ENCODE data around the gene ATG16L2.

The ATG16L2 gene

DNA sequence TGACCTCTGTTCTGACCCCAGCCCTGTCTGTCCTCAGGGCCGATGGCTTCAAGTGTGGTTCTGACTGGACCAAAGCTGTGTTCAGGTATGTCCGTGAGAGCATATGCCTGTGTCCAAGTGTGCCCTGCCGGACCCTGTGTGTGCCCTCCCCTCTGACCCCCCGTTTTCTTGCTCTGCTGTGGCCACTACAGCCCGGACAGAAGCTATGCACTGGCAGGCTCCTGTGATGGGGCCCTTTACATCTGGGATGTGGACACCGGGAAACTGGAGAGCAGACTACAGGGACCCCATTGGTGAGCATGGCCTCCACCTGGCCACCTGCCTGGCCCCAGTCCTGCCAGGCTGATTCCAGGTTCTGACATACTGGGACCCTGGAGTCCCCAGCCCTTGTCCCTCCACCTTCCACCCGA, 14.5 kb downstream of the ATG16L2 start:
- no peaks in the 10 kb centered on the region for H3K9me3 ChIP-seq (replicated peaks in 1 of 11)
- H3K9ac ChIP-seq, result peak overlapping the region in 7 of 11 experiments; percentile 2 to 65 (median 21); a peak in 10 of 22 replicates
- peak overlapping the region in 9 of 11 experiments; percentile 3 to 79 (median 67); a peak in 13 of 22 replicates for H3K27ac ChIP-seq
- no peaks in the 10 kb centered on the region for H3K27me3 ChIP-seq
- peaks cover 0 to 100% (median 9%) of the 10 kb centered on the region in 11 experiments; a peak in 13 of 22 replicates for H4K20me1 ChIP-seq
- peaks cover 44 to 97% (median 67%) of the 10 kb centered on the region in 11 experiments for H3K36me3 ChIP-seq
- H3K4me3 ChIP-seq, result no peak overlapping the region
- TF ChIP-seq Cebpa-rat (IDR thresholded peaks at IDR 0.05), result no peak
- H3K4me1 ChIP-seq, result peaks cover 17 to 84% (median 48%) of the 10 kb centered on the region in 10 experiments
- H3K4me2 ChIP-seq, result peak overlapping the region in 5 of 11 experiments; percentile 41 to 75 (median 53); a peak in 7 of 22 replicates

- Histone ChIP-seq H3K4me1 (peaks cover 12 to 84% (median 43%) of the 10 kb centered on the region in 10 experiments), H3K27ac (peak overlapping the region in 4 of 11 experiments; percentile 67 to 79 (median 75); a peak in 7 of 22 replicates), H3K4me2 (peak overlapping the region in 2 of 11 experiments; percentile 41 to 53; a peak in 4 of 22 replicates), H4K20me1 (peaks cover 0 to 100% (median 9%) of the 10 kb centered on the region in 11 experiments; a peak in 12 of 22 replicates), H3K9ac (peak overlapping the region in 1 of 11 experiments; percentile 24; a peak in 1 of 22 replicates), H3K27me3 (no peaks in the 10 kb centered on the region), H3K9me3 (replicated peaks in 1 of 11) (no peaks in the 10 kb centered on the region), H3K4me3 (no peak overlapping the region), H3K36me3 (peaks cover 44 to 95% (median 70%) of the 10 kb centered on the region in 11 experiments)
- TF ChIP-seq Cebpa-rat (IDR thresholded peaks at IDR 0.05), result no peak
These were observed 15.0 kb downstream of the ATG16L2 start for GRCh38 chr11:72829178-72829577.

- TF ChIP-seq Cebpa-rat (IDR thresholded peaks at IDR 0.05), result no peak
- no peaks in the 10 kb centered on the region for H3K9me3 ChIP-seq (replicated peaks in 1 of 11)
- H3K36me3 ChIP-seq, result peaks cover 47 to 95% (median 77%) of the 10 kb centered on the region in 11 experiments
- no peak overlapping the region for H3K4me3 ChIP-seq
- H3K4me2 ChIP-seq, result peak overlapping the region in 2 of 11 experiments; percentile 29 to 53; a peak in 2 of 22 replicates
- H4K20me1 ChIP-seq, result peaks cover 0 to 100% (median 6%) of the 10 kb centered on the region in 11 experiments; a peak in 12 of 22 replicates
- peak overlapping the region in 6 of 11 experiments; percentile 10 to 79 (median 34); a peak in 3 of 22 replicates for H3K27ac ChIP-seq
- peak overlapping the region in 4 of 11 experiments; percentile 2 to 31 (median 20); a peak in 2 of 22 replicates for H3K9ac ChIP-seq
- no peaks in the 10 kb centered on the region for H3K27me3 ChIP-seq
- H3K4me1 ChIP-seq, result peaks cover 3 to 77% (median 39%) of the 10 kb centered on the region in 10 experiments
These were observed 15.8 kb downstream of the ATG16L2 start for GRCh38 chr11:72829884-72830533.

DNA sequence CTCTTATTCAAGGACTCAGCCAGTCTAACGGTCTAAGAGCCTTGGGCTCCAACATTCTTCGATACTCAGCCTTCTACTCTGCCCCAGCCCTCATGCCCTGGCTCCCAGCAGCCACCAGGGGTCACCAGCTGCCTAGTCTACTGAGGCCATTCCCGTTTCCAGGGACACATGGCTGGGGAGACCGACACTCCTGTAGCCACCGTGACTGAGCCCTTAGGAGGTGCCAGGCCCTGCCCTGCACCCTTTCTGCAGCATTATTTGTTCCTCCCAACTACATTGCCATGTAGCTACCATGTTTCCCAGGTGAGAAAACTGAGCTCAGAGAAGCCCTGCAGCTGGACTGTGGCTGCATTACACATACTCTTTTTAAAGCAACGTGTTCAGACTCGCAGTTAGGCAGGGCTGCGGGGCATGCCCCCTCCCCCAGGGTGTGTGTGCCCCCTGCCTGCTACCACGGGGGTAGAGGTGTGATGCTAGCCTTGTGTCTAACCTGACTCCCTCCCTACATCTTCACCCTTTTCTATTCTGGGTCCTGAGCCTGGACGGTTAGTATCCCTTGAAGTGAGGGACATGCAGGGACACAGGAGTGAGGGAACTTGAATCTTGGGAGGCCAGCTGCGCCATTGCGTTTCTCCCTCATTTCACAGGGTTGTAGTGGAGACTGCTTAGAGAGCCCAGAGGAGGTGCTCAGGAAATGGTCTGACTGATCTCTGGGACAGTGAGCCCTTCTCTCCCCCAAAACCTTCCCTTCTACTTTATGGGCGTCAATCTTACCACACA, 17.5 kb downstream of the ATG16L2 start:
- Histone ChIP-seq H3K4me2 (no peak overlapping the region), H3K36me3 (peaks cover 53 to 95% (median 73%) of the 10 kb centered on the region in 11 experiments), H3K27me3 (no peaks in the 10 kb centered on the region), H4K20me1 (peaks cover 0 to 100% (median 4%) of the 10 kb centered on the region in 11 experiments; a peak in 9 of 22 replicates), H3K27ac (peak overlapping the region in 4 of 11 experiments; percentile 11 to 30 (median 22); a peak in 7 of 22 replicates), H3K9ac (peak overlapping the region in 5 of 11 experiments; percentile 5 to 50 (median 41); a peak in 4 of 22 replicates), H3K4me3 (no peak overlapping the region), H3K9me3 (replicated peaks in 1 of 11) (no peaks in the 10 kb centered on the region), H3K4me1 (peaks cover 6 to 66% (median 34%) of the 10 kb centered on the region in 10 experiments; a peak in 18 of 20 replicates)
- TF ChIP-seq Cebpa-rat (IDR thresholded peaks at IDR 0.05), result no peak

DNA sequence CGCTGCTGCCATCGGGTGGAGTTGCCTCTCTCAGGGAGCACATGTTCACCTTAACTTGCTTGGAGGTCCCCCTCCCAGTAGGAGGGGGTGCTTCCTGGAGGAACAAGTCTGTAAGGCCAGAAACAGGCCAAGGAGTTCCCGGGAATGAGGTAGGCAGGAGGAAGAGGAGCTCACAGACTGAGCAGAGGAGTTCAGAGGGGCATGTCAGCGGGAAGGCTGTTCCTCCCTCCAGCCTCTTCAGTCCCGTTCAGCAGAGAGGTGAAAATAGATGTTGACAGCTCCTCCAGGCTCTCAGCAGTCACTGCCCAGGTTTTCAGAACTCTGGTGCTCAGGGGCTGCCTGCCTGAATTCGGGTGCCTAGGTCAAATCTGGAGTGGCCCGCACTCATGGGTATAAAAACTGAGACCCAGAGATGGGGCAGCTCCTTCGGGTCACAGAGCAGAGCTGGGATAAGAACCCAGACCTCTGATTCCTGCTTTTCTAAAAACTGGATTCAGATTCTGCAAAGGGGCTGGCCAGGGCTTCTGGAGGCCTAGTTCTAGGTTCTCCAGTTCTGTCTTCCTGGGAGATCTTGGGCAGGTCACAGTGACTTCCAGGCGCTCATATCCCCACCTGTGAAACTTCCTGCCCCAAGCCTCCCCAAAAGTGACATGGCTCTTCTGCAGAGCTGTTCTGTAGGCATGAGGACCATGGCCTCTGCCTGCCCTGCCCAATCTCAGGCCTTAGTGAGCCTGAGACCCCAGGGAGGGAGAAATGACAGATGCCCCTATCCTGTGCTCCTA, 18.3 kb downstream of the ATG16L2 start:
- H3K9ac ChIP-seq, result peak overlapping the region in 5 of 11 experiments; percentile 5 to 50 (median 41); a peak in 6 of 22 replicates
- no peak overlapping the region for H3K4me3 ChIP-seq
- peaks cover 0 to 100% (median 4%) of the 10 kb centered on the region in 11 experiments; a peak in 9 of 22 replicates for H4K20me1 ChIP-seq
- H3K27ac ChIP-seq, result peak overlapping the region in 5 of 11 experiments; percentile 12 to 31 (median 28); a peak in 8 of 22 replicates
- no peaks in the 10 kb centered on the region for H3K27me3 ChIP-seq
- TF ChIP-seq Cebpa-rat (IDR thresholded peaks at IDR 0.05), result no peak
- H3K4me1 ChIP-seq, result peaks cover 11 to 61% (median 26%) of the 10 kb centered on the region in 10 experiments; a peak in 18 of 20 replicates
- no peak overlapping the region for H3K4me2 ChIP-seq
- H3K36me3 ChIP-seq, result peaks cover 53 to 95% (median 76%) of the 10 kb centered on the region in 11 experiments
- no peaks in the 10 kb centered on the region for H3K9me3 ChIP-seq (replicated peaks in 1 of 11)

GRCh38 chr11:72833083-72833733, 19.0 kb downstream of the ATG16L2 start:
- peaks cover 5 to 60% (median 20%) of the 10 kb centered on the region in 10 experiments; a peak in 18 of 20 replicates for H3K4me1 ChIP-seq
- H3K27ac ChIP-seq, result peak overlapping the region in 4 of 11 experiments; percentile 12 to 31 (median 29); a peak in 5 of 22 replicates
- no peaks in the 10 kb centered on the region for H3K9me3 ChIP-seq (replicated peaks in 1 of 11)
- peaks cover 59 to 100% (median 82%) of the 10 kb centered on the region in 11 experiments for H3K36me3 ChIP-seq
- no peak overlapping the region for H3K4me2 ChIP-seq
- no peak for TF ChIP-seq Cebpa-rat (IDR thresholded peaks at IDR 0.05)
- H3K9ac ChIP-seq, result peak overlapping the region in 5 of 11 experiments; percentile 5 to 50 (median 41); a peak in 5 of 22 replicates
- H3K4me3 ChIP-seq, result no peak overlapping the region
- H3K27me3 ChIP-seq, result no peaks in the 10 kb centered on the region
- peaks cover 0 to 100% (median 4%) of the 10 kb centered on the region in 11 experiments; a peak in 9 of 22 replicates for H4K20me1 ChIP-seq

DNA sequence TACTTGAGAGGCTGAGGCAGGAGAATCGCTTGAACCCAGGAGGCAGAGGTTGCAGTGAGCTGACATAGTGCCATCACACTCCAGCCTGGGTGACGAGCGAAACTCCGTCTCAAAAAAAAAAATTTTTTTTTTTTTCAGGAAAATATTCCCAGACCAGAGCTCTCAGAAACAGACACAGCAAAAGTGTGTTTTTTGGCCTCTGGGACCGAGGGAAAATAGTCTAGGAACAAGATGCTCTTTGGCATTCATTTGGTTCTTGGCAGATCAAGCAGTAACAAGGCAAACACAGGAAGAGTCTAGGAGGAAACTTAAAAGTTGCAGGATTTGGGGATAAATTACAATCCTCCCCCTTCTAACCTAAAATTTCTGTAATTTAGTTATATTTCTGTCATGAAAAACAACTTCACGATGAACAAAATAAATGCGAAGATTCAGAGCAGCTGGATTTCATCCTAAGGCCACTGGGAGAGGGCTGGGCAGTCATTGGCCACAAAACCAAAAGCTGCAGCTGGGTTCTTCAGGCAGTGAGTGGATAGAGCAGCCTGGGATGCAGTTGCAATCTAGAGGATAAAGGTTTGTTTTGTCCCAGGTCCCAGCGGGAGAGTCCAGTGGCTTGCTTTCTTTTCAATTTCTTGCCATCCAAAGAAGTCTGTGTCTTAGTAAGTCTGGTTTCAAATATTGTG, 19.7 kb downstream of the ATG16L2 start:
- H3K4me1 ChIP-seq, result peaks cover 0 to 60% (median 21%) of the 10 kb centered on the region in 10 experiments; a peak in 16 of 20 replicates
- H3K9me3 ChIP-seq (replicated peaks in 1 of 11), result no peaks in the 10 kb centered on the region
- TF ChIP-seq Cebpa-rat (IDR thresholded peaks at IDR 0.05), result no peak
- no peaks in the 10 kb centered on the region for H3K27me3 ChIP-seq
- H3K4me2 ChIP-seq, result no peak overlapping the region
- no peak overlapping the region for H3K27ac ChIP-seq
- no peak overlapping the region for H3K4me3 ChIP-seq
- no peak overlapping the region for H3K9ac ChIP-seq
- H4K20me1 ChIP-seq, result peaks cover 0 to 100% (median 4%) of the 10 kb centered on the region in 11 experiments; a peak in 9 of 22 replicates
- peaks cover 59 to 100% (median 82%) of the 10 kb centered on the region in 11 experiments for H3K36me3 ChIP-seq
